Progenitor cell of endocrine pancreas (in vitro differentiated cells): Measurements from ENCODE around the gene HYOU1. TPM values are rescaled to one million over a fixed set of nuclear protein-coding genes. Genes with fewer than 3 reads are reported as not detected.

Experiments
- DNase-seq: peaks from one replicate; pipeline ENCODE4 v3.0.0; 2021; ENCODE audit warnings: low spot score; ENCODE audit not compliant: unreplicated experiment
- H3K27ac Mint-ChIP-seq: 2 replicates; pipeline ENCODE4 v1.8.0; 2021; ENCODE audit warnings: mild to moderate bottlenecking, moderate library complexity, mixed read lengths
- H3K27me3 Mint-ChIP-seq: 2 replicates; pipeline ENCODE4 v1.8.0; 2021; ENCODE audit warnings: mixed read lengths
- H3K36me3 Mint-ChIP-seq: 2 replicates; pipeline ENCODE4 v1.8.0; 2022; ENCODE audit warnings: mixed read lengths; ENCODE audit not compliant: insufficient read depth
- H3K4me1 Mint-ChIP-seq: 2 replicates; pipeline ENCODE4 v1.8.0; 2021; ENCODE audit warnings: low read depth, mixed read lengths
- H3K4me3 Mint-ChIP-seq: 2 replicates; pipeline ENCODE4 v1.8.0; 2021; ENCODE audit warnings: low read depth, mild to moderate bottlenecking, moderate library complexity, mixed read lengths
- H3K9me3 Mint-ChIP-seq: 2 replicates; pipeline ENCODE4 v1.8.0; 2021; ENCODE audit warnings: low read depth, mixed read lengths
- total RNA-seq: library from RNA; stranded (reverse); gene quantifications from 2 replicates; pipeline ENCODE4 v1.2.1, GENCODE V29; 2021
- TF ChIP-seq, protein P1 (sequence below): fragments of 200-600 bp; sonication (generic); IDR thresholded peaks from one replicate; pipeline ENCODE4 v1.5.0; 2021; ENCODE audit warnings: antibody characterized with exemption, mild to moderate bottlenecking; ENCODE audit not compliant: unreplicated experiment

HYOU1 gene
- total RNA-seq, 1 donor from 2014 or later = 199 TPM

DNA sequence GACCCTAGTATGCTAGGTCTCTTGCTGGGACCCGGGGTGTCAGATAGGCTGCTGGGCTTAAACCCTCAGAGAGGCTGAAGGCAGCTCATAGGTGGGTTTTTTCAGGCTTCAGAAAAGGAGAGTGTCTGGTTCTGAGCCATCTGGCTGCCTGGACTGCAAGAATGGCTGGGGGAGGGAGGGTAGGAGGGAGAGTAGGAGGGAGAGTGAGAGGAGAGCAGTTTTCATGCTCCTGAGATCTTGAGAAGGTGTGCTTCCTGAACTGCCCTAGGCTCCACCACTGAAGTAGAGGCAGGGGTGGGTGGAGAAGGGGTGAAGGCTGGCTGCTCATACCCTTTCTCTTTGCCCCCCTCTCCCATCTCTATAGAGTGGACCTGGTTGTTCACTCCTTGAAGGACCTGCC lies 32.3 kb upstream of the HYOU1 start:
- peaks cover 5% of the 10 kb centered on the region for H3K36me3 Mint-ChIP-seq
- no peaks in the 10 kb centered on the region for H3K27me3 Mint-ChIP-seq
- no peaks in the 10 kb centered on the region for H3K9me3 Mint-ChIP-seq
- peaks cover 22% of the 10 kb centered on the region for H3K4me1 Mint-ChIP-seq
- H3K4me3 Mint-ChIP-seq = no peak overlapping the region
- no peak for DNase-seq
- H3K27ac Mint-ChIP-seq = peak overlapping the region; percentile 52
- TF ChIP-seq, protein P1, sequence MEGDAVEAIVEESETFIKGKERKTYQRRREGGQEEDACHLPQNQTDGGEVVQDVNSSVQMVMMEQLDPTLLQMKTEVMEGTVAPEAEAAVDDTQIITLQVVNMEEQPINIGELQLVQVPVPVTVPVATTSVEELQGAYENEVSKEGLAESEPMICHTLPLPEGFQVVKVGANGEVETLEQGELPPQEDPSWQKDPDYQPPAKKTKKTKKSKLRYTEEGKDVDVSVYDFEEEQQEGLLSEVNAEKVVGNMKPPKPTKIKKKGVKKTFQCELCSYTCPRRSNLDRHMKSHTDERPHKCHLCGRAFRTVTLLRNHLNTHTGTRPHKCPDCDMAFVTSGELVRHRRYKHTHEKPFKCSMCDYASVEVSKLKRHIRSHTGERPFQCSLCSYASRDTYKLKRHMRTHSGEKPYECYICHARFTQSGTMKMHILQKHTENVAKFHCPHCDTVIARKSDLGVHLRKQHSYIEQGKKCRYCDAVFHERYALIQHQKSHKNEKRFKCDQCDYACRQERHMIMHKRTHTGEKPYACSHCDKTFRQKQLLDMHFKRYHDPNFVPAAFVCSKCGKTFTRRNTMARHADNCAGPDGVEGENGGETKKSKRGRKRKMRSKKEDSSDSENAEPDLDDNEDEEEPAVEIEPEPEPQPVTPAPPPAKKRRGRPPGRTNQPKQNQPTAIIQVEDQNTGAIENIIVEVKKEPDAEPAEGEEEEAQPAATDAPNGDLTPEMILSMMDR = no peak

DNA sequence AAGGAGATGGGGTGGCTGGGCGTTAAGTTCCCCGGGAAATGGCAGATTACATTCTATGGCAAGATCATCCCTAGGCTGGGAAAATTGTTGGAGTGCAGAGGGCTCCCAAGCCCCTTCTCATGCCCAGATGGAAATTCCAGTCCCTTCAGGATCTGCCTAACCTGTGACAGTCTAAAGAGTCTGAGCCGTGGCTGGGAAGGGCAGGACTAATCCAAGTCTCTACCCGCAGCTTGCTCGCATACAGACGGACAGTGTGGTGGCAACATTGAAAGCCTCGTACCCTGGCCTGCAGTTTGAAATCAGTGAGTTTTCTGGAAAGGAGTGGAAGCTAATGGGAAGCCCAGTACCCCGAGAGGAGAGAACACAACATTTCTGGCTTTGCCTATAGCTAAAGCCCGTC lies 31.4 kb upstream of the HYOU1 start:
- Mint-ChIP-seq H3K27ac (peak overlapping the region; percentile 71), H3K4me1 (peaks cover 16% of the 10 kb centered on the region)

DNA sequence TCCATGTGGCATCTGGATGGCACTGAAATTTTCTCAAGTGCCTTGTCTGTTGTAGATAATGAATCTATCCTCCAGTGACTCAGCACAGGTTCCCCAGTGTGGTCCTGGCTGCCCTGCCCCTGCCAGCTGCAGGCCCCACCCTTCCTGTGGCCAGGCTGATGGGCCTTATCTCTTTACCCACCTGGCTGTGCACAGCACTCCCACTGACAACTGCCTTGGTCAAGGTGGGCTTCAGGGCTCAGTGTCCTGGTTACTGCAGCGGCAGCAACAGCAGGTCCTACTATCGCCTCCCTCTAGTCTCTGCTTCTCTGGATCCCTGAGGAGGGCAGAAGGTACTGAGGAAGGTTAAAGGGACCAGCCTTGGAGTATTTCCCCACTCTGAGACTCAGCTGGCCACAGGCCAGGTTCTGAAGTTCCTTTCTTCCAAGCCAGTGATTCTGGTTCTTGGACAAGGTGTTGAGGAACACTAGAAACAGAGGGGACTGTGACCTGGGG lies 30.8 kb upstream of the HYOU1 start:
- no peak overlapping the region for H3K4me3 Mint-ChIP-seq
- no peaks in the 10 kb centered on the region for H3K27me3 Mint-ChIP-seq
- H3K36me3 Mint-ChIP-seq = peaks cover 5% of the 10 kb centered on the region
- H3K27ac Mint-ChIP-seq = no peak overlapping the region
- no peaks in the 10 kb centered on the region for H3K9me3 Mint-ChIP-seq
- peaks cover 13% of the 10 kb centered on the region for H3K4me1 Mint-ChIP-seq
- TF ChIP-seq, protein P1 = no peak
- DNase-seq = no peak

More for the DNA sequence above, 31.4 kb upstream of the HYOU1 start:
- Mint-ChIP-seq H3K36me3 (peaks cover 5% of the 10 kb centered on the region), H3K4me3 (no peak overlapping the region), H3K9me3 (no peaks in the 10 kb centered on the region), H3K27me3 (no peaks in the 10 kb centered on the region)
- DNase-seq = no peak
- TF ChIP-seq, protein P1 = no peak

GRCh38 chr11:119087123-119087522 lies 30.1 kb upstream of the HYOU1 start:
- Mint-ChIP-seq H3K9me3 (no peaks in the 10 kb centered on the region), H3K36me3 (peaks cover 3% of the 10 kb centered on the region), H3K27ac (no peak overlapping the region), H3K4me3 (no peak overlapping the region), H3K27me3 (no peaks in the 10 kb centered on the region), H3K4me1 (peaks cover 8% of the 10 kb centered on the region)
- no peak for DNase-seq
- TF ChIP-seq, protein P1 = no peak

- TF ChIP-seq, protein P1 = no peak
- peaks cover 8% of the 10 kb centered on the region for H3K4me1 Mint-ChIP-seq
- no peak for DNase-seq
- peaks cover 10% of the 10 kb centered on the region for H3K36me3 Mint-ChIP-seq
- H3K27me3 Mint-ChIP-seq = no peaks in the 10 kb centered on the region
- H3K9me3 Mint-ChIP-seq = no peaks in the 10 kb centered on the region
- H3K27ac Mint-ChIP-seq = peak overlapping the region; percentile 98
- H3K4me3 Mint-ChIP-seq = peak overlapping the region; percentile 96
Measured at GRCh38 chr11:119085437-119085847, 28.4 kb upstream of the HYOU1 start.
